NCI-H345 (cell line): ENCODE measurements around the gene ARPC2.
A peak's percentile ranks its signal among the peaks of the same experiment; 100 is the strongest.

Experiments
- DNase-seq: peaks from one replicate; lab custom pipeline; 2025; lab: John Stamatoyannopoulos, UW

The ARPC2 gene

GRCh38 chr2:218253232-218253625 lies 36.2 kb downstream of the ARPC2 start:
- DNase-seq: no peak

DNA sequence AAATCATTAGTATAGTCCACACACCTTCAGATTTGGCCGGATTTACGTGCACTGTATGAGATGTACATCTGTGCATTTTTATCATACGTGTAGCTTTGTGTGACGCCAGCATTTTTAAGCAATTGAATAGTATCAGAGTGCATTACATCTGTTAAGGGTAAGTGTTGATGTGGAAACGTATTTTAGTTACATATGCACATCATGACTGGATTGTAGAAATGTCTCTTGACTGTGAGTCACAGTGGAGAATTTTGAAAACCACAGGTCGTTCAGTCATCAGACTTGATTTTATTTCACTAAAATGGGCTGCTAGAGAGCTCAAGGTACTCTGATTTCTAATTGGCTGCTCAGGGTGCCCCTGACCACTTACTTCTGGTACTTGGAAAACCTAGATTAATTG lies 38.5 kb downstream of the ARPC2 start:
- no peak for DNase-seq

- no peak for DNase-seq
Observed at GRCh38 chr2:218256612-218257350, 39.8 kb downstream of the ARPC2 start.

GRCh38 chr2:218257390-218257981 lies 40.5 kb downstream of the ARPC2 start:
- no peak for DNase-seq

DNA sequence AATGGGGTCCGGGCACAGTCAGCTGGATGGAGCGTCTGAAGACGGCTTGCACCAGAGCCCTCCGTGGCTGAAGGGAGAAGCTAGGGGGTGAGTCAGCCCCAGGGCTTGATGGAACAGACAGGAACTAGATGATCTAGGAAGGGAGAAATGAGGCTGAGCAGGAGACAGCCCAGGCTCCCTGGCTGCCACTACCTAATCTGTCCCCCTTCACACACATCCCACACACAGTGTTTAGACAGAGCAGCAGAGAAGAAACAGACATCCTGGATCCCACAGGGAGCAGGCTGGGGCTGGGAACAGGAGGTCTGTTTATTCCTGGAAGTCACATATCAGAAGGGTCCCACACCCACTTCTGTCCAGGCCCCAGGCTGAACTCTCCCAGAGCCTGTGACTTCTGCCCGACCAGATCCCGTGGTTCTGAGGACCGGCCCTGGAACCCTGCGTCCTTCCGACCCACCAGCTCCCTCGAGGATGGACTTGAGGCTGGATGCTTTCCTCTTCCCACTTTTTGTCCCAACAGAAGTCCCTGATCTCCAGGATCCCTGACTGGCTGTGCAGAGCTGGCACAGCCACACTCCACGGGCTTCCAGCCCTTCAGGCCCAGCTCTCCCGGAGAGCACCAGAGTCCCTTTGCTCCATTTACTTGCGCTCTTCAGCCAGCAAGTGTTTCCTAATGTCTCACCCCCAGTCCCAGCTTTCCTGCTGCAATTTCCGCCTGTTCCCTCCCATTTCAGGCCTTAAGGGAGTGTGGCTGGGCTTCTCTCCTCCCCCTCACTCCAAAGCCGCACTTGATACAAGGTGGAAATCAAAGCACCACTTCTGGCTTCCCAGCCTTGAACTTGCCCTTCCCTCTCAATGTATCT lies 42.3 kb downstream of the ARPC2 start:
- DNase-seq: no peak

- no peak for DNase-seq
Observed at GRCh38 chr2:218260166-218260565, 43.2 kb downstream of the ARPC2 start.

GRCh38 chr2:218260742-218261422 lies 43.9 kb downstream of the ARPC2 start, which contains the start of gene GPBAR1:
Gene GPBAR1 (plus strand): TSS chr2:218261015. CDS start chr2:218262725, 1,710 bp downstream.
- DNase-seq: no peak

DNA sequence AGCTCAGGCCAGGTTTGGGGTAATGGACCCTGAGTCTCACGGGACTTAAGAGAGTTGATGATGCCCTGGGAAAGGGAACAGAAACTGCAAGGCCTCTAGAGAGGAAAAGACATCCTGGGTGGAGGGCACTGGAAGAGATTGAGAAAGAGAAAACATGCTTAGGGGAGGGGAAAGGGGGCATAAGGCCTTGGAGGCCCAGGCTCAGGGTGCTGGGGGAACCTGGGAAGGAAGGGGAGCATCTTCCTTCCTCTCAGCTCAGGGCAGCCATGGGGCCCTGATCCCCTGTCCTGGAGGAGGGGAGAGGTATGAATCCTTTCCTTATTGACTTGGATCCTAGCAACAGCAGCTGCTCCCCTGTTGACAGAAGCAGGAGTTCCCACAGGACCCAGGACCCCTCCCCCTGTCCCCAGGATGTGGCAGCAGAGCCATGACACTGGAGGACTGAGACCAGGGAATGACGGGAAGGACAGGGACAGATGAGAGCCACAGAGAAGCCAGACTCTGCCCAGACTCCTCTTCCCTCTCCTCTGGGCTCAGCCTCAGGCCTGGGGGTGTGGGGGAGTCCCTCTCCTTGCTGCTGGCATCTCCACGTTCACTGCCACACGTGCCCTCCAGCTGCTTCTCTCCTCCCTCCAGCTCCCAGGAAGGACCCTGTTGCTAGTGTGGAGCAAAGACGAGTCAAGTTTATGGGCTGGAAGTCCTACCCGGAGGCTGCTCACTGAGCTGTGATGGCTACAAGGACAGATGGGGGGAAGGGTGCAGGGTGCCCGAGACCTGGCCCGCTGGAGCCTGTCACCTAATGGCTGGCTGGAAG lies 44.6 kb downstream of the ARPC2 start:
- DNase-seq: no peak

- DNase-seq: no peak
Observed at GRCh38 chr2:218262237-218262600, 45.2 kb downstream of the ARPC2 start.

DNA sequence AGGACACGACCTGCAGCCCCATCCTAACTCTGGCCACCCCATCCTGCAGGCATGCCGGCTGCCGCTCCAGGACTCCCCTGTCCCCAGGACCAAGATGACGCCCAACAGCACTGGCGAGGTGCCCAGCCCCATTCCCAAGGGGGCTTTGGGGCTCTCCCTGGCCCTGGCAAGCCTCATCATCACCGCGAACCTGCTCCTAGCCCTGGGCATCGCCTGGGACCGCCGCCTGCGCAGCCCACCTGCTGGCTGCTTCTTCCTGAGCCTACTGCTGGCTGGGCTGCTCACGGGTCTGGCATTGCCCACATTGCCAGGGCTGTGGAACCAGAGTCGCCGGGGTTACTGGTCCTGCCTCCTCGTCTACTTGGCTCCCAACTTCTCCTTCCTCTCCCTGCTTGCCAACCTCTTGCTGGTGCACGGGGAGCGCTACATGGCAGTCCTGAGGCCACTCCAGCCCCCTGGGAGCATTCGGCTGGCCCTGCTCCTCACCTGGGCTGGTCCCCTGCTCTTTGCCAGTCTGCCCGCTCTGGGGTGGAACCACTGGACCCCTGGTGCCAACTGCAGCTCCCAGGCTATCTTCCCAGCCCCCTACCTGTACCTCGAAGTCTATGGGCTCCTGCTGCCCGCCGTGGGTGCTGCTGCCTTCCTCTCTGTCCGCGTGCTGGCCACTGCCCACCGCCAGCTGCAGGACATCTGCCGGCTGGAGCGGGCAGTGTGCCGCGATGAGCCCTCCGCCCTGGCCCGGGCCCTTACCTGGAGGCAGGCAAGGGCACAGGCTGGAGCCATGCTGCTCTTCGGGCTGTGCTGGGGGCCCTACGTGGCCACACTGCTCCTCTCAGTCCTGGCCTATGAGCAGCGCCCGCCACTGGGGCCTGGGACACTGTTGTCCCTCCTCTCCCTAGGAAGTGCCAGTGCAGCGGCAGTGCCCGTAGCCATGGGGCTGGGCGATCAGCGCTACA lies 45.9 kb downstream of the ARPC2 start:
- no peak for DNase-seq

DNA sequence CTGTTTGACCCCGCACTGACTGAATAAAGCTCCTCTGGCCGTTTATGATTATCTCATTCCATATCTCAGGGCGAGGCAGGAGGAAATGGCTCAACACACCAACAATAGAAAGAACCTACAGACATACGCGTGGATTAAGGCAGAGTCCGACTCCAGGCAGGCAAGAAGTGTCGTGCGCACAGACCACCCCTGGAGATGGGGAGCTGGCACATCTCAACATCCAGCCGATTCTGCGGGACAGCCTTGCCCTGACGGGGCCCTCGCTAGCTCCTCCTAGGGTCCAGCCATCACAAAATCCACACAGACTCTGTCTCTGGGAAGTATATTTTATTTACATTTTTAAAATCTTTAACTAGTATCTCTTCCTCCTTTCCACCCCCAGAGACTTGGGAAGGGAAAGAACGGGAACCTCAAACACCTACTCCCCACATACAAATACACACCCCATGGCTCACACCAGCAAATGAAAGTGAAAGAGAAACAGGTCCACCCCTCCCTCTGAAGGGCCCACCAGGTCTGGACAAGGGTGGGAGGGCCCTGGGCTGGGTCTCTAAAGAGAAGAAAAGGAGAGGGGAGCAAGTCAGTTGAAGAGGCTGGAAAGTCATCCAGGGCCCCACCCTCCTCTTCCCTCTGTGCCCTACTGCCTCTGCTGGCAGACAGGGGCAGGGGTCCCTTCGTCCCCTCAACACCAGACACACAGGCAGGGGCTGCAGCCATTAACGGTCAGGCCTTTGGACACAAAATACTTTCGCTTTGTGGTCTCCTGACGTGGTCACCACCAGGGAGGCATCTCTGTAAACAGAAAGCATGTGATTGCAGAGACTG lies 47.0 kb downstream of the ARPC2 start:
- DNase-seq: no peak

DNA sequence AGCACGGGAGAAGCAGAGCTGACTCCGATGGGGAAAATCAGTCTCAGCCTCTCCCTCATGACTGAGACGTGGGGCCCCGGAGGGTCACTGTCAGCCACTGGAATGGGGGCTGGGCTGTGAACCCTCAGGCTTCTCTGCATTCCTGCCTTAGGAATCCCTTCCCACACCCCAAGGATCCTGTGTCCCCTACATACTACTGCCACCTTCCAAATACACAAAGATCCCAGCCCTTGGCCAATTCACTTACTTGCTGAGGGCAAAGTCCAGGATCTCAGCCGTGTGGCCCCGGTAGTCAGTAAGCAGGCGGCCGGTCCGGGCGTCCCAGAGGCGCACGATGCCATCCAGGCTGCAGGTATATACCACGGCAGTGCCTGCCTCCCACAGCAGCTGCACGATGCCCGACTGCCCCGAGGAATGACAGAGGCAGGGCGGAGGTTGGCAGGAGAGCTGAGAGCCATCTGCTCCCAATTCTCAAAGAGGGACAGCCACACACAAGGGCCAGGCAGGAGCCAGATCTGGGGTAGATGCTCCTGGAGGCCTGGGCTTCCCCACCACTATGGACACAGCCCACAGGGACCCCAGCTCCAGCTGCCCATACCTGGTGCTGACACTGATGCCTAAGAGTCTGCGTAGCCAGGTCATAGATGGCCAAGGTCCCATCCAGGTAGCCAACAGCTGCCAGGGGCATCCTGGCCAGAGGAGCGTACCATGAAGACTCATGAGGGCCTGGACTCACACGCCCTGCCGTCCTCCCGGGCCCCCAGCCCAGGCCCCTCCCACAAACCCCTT lies 48.0 kb downstream of the ARPC2 start:
- DNase-seq: no peak

DNA sequence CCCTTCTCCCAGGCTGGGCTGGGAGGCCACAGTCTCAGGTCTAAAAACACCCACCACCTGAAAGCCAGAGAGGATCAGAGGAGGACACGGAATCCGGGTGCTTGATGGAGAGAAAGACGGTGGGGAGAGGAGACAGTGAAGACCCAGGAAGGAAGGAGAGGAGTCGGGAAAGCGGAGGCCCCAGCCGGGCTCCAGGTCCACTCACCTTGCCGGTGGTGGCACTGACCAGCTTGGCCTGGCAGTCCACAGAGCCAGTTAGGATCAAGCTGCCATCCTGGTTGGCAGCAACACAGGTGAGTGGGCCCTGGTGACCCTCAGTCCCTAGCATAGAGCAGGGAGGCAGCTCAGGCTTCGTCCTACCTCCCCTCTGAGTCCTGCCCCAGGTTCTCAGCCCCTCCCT lies 48.6 kb downstream of the ARPC2 start:
- DNase-seq: no peak

DNA sequence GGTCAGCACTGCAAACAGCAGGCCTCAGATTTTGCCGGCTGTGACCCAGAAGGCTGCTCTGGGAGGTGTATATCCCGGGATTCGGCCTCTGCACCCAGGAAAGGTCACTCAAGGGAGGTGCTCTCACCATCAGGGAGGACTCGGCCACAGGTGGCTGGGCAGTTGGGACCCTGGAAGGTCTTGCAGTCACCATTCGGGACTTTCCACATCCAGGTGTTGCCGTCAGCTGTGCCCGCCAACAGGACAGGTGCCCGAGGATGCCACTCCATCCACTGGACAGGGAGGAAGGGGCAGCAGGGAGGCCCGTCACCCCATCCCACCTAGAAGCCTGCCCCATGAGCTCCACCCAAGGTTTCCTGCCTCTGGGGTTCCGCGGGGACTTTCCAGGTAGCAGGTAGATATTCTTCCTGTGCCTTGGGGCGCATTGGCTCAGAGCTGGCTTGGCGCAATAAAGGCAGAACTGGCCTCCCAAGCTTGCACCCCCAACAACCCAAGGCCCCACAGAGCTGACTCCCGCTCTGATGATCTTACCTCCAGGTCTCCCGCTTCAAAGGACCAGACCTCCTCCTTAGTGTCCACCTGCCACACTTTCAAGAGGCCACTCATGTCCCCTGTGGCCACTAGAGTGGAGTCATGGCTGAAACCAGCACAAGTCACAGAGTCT lies 49.5 kb downstream of the ARPC2 start:
- no peak for DNase-seq

DNA sequence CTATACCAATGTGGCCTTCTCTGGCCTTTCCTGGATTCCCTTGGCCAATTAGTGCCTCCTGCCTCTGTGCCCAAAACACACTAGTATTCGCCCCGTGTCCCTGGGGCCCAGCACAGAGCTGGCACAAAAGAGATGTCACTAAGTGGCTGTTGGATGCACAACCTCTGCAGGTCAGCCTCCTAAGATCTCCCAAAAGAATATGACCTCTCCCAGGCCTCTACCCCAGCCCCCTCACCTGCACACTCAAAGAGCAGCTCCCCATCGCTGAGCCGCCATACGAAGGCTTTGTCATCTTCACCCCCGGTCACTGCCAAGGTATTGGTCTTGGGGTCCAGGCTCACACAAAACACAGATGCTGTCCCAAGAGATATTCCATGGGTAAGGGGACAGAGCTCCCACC lies 50.3 kb downstream of the ARPC2 start:
- DNase-seq: no peak

GRCh38 chr2:218269900-218270720 lies 53.1 kb downstream of the ARPC2 start, which contains the start of the genes AAMP and PNKD:
Gene AAMP (minus strand): TSS chr2:218270137. CDS start chr2:218270086, 51 bp downstream.
Gene PNKD (plus strand): TSS chr2:218270519. CDS start chr2:218270536, 17 bp downstream.
- peak; percentile 99 for DNase-seq
